HTR-8/SVneo (cell line): ENCODE results near the gene EYS.
A peak's percentile ranks its signal among the peaks of the same experiment; 100 is the strongest.
"Not testable (repeated sequence)": the region's sequence is repeated elsewhere in the genome, so short reads cannot be mapped to it uniquely, and the experiment has no call there.

Source experiments
- DNase-seq: peaks from one replicate; pipeline ENCODE4 v3.0.0; 2011; ENCODE audit warnings: low spot score, mixed read lengths; ENCODE audit not compliant: insufficient read length
- FAIRE-seq: peaks from 2 replicates; lab custom pipeline; 2011; peaks lifted over from hg19 to GRCh38; lab: Jason Lieb, UNC

Gene EYS

DNA sequence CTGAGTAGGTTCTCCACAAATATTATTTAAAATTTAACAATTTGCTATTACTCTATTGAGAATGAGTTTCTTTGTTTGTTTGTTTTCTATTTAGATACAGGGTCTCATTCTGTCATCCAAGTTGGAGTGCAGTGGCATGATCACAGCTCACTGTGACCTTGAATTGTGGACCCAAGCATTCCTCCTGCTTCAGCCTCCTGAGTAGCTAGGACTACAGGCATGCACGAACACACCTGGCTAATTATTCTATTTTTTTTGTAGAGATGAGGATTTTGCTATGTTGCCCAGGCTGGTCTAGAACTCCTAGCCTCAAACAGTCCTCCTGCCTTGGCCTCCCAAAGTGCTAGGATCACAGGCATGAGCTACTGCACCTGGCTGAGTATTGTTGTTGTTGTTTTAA is 1949.2 kb downstream of the EYS start:
- FAIRE-seq (no peak), DNase-seq (no peak)

DNA sequence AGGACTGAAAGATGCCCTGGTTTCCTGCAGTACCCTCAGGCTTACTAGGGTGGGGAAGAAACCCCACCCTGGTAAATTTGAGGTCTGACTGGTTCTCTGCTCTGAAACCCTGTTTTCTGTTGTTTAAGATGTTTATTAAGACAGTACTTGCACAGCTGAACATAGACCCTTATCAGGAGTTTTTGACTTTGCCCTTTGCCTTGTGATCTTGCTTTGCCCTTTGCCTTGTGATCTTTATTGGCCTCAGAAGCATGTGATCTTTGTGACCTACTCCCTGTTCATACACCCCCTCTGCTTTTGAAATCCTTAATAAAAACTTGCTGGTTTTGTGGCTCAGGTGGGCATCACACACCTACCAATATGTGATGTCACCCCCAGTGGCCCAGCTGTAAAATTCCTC is 1949.8 kb downstream of the EYS start:
- FAIRE-seq, DNase-seq: not testable (repeated sequence)

DNA sequence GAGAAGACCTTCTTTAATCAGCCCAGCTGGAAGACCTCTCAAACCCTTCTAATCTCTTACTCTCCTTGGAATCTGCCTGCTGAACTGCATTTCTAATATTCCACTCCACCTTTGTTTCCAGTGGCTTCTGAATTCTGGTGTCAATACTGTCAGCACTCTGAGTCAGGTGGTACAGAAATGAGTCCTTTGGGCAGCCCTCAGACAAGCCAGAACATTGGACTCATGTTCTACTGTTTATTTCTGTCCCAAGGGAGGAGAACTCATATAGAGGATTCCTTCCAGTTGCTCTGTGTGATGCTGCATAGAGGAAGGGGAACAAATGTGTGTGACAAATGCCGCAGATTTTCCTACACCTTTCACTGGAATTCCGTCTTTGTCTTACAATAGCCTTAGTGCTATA is 1956.6 kb downstream of the EYS start:
- FAIRE-seq (no peak), DNase-seq (no peak)

DNA sequence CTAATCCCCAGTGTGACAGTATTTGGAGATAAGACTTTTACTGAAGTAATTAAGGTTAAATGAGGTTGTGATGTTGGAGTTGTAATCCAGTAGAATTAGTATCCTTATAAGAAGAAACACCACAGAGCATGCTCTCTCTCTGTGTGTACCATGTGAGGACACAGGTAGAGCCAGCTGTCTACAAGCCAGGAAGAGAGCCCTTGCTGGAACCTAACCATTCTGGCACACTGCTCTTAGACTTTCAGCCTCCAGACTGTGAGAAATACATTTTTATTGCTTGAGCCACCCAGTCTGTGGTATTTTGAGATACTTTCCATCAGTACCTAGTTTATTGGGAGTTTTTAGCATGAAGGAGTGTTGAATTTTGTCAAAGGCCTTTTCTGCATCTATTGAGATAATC is 1961.2 kb downstream of the EYS start:
- DNase-seq = no peak
- FAIRE-seq = no peak

DNA sequence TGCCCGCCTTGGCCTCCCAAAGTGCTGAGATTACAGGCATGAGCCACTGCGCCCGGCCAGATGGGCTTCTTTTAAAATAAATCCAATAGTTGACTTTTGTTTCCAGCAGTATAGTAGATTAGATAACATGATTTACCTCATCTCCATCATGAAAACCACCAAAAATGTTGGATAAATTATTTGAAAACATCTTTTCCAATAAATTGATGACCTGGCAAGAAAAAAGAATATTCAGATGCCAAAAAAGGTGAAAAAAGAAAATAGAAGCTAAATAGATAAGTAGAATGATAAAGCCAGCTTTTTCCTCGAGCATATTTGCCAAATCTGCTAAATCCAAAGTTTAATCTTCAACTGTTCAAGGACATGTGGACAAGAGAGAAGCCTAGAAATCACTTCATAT is 1962.2 kb downstream of the EYS start:
- no peak for FAIRE-seq
- no peak for DNase-seq

DNA sequence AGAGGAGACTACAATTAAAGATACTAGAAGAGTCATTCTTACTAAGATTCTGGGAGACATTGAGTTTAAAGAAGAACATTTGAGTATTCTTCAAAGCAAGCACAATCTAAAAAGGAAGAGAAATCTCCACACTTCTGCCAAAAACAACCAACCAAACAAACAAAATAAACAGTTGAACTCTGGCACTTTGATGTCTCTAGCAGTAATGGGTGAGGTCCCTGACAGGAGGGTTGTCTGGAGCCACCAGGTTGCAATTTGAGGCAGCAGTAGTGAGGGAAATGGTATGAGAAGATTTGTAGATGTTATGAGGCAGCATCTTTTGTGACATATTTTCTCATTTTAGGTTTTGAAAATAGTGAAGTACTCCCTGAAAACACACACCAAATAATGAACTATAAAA is 1963.3 kb downstream of the EYS start:
- no peak for FAIRE-seq
- no peak for DNase-seq

DNA sequence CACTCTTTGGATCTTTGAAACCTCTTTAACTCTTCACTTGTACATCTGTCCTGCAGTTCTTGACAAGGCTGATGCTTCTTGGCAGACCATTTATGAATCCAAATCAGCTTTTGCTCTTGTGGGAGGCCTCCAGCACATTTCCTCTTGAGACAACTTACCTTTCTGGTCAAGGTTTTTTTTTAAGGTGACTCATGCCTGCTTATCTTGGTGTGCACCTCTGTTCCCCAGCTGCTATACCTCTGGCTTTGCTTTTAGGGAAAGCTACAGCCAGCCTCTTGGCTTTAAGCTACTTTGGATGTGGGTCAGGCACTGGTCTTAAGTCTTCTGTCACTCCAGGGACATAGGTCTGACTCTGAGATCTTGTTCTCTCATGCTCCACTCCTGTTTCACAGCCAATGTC is 1965.0 kb downstream of the EYS start:
- DNase-seq = no peak
- no peak for FAIRE-seq

DNA sequence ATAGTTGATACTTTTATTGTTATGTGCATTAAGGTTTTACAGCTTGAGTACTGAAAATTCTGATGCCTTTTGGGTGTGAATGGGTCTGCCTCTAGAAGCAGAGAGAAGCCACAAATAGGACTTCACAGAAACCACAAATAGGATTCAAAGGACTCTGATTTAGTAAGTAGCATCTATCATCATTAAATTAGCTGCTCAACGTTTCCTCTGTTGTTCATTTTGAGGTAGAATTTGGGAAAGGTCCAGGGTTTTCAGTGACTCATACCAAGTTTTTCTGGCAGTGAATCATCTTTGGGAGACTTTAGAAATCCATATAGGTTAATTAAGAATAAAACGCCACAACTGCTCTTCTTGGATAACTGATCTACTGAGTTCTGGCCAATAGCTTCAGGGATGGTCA is 1966.3 kb downstream of the EYS start:
- DNase-seq (peak; percentile 12), FAIRE-seq (no peak)

DNA sequence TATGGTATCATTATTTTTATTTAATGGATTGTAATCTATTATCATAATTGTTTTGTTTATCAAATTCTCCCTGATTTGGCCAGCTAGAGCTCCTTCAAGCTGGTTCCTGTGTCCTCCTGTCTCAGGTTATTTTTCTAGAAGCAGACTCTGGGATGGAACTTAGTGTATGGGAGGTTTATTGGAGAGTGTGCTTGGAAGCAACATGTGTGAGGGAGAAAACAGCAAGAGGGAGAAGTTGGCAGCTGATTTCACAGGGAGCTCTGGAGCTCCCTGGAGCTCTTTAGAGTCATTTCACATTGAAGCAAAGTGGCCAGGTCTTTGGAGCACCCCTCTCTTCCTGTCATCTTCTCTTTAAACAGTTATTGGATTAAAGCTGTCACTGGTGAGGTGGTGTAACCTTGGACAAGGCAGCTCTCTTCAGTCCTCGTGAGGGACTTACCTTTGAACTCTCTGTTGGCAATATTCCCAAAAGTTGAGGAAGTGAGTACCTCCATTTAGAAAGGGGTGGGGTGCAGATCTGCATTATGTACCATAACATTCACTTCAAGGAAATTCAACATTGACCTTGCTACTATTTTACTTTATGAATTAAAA is 1967.8 kb downstream of the EYS start:
- FAIRE-seq = no peak
- no peak for DNase-seq

DNA sequence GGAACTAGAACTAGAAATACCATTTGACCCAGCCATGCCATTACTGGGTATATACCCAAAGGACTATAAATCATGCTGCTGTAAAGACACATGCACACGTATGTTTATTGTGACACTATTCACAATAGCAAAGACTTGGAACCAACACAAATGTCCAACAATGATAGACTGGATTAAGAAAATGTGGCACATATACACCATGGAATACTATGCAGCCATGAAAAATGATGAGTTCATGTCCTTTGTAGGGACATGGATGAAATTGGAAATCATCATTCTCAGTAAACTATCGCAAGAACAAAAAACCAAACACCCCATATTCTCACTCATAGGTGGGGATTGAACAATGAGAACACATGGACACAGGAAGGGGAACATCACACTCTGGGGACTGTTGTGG is 1968.8 kb downstream of the EYS start:
- DNase-seq, FAIRE-seq: not testable (repeated sequence)

DNA sequence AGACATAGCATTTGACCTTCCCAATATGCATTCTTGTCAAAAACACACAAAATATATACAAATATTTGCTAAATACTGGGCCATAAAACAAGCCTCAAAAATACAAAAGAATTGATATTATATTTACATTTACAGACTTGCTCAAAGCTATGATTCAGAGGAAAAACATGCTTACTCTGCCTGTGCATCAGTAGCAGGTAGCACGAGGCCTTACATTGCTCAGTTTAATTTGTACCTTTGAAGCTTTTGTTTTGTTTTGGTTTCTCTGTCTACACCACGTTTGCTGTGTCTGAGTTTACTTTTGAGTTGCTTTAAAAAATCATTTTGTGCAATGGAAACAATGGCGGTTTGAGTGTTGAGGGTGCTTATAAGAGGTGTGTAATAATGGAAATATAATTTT is 1972.1 kb downstream of the EYS start:
- FAIRE-seq (no peak), DNase-seq (no peak)

DNA sequence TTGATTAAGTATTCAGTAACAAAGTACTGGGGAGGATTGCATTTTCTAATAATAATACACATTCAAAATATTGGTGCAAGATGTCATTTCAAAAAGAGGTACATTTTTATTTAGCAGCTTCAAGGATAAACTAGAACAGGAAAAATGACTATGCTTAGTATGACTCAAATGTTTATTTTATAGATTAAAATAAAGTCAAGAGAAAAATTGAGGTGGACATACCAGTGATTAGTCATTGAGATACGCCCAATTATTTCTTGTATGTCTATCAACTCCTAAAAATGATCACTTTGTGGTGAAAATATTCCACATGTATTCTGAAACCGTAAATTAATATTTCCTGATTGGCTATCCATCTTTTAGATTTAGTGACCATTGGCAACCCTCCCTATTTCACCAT is 1974.7 kb downstream of the EYS start:
- no peak for FAIRE-seq
- DNase-seq = no peak

DNA sequence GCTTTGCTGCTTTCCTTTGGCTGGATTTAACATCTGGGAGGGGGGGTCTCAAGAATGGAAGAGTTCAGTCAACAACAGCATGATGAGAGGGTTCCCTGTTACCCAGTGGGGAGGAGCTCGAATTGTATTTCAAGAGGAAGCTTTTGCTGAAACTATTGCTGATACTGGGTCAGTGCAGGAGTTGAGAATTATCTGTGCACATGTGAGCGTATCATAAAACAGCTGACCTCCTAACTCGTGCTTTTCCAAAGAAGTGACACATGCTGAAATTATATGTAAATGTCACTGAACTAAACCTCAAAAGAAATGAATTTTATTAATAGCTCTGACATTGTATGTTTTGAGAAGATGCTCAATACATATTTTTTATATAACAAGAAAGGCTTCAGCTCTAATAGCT is 1975.1 kb downstream of the EYS start:
- no peak for FAIRE-seq

DNA sequence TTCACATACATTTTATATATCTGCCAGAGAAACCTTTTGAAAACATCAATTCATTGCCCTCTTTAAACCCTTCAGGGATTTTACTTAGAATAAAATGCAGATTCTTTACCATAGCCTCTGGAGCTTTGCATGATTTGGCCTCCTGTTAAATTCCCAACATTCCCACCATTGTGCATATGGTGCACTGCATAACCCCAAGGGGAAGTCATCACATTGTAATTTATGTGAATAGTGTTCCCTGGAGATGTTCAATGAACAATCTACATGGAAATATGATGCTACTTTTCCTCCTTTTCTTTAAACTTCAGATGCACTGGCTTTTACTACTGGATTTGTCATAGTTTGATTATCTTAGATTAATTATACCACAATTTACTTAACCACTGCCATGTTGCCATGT is 1976.7 kb downstream of the EYS start:
- DNase-seq (no peak), FAIRE-seq (no peak)

More for the DNA sequence above, 1975.1 kb downstream of the EYS start:
- DNase-seq = no peak

DNA sequence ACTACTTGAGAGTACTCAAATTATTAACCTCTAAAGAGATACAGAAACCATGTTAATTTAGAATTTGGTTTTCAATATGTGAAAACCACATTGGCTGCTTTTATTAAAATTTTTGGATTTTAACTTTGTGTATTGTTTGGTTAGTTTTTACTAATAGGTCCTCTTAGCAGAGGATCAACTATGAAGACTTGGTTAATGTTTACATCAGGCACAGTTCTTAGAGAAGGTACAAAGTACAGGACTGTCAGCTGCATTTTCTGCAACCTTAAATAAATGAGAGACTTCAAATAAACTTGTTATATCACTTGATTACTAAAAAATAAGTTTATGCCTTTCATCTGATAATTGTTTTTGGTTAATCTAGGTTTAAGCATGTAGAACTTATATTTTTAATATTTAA is 1982.3 kb downstream of the EYS start:
- FAIRE-seq (no peak), DNase-seq (no peak)

DNA sequence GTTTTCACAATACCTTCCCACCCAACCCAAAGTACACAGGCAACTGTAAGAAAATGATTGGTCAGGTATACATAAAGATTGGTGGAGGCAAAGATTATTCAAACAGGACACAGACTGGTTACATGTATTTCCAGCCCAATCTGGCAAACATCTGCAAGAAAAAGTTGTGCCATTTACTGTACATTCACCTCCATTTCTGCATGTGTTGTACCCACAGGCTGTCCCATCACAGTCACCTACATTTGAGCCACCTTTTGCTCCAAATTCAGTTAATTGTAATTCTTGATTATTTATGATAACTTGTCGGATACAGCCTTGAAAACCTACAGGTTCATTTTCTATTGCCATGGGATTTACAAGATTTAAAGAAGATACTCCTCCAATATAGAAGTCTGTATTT is 1985.8 kb downstream of the EYS start:
- FAIRE-seq (peak; percentile 23), DNase-seq (no peak)

DNA sequence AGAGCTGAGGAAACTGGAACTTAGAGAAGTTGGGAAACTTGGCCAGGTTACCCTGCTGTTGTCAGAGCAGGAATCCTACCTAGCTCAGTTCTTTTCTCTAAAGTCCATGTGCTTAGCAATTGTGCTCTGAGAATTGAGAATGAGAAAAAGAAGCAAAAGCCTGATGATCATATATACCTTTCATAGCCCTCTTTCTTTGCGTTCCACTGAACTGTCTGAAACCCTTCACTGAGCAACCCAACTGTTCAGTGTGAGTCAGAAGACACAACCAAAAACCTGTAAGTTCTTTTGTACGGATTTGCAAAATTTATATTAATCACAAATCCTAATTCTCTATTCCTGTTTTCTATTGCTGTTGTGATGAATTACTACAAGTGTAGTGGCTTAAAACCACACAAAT is 1990.9 kb downstream of the EYS start:
- FAIRE-seq = no peak
- no peak for DNase-seq

DNA sequence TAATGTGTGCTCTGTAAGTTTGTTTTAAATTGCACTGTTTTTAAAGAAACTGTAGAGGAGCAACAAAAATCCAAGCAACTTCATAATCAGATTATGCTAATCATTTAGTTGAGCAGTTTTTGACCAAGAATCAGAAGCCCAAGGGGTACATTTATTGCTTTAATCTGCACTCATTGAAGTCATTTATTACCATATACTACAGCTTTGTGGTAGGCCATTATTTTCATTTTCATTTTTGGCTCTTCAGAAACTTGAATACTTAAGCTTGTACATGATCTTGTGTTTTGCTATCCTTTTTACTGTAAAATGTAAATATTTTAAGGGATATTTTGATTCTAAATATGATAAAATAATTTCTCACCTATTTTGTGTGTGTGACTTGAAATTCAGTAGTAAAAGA is 1992.9 kb downstream of the EYS start:
- FAIRE-seq = no peak

DNA sequence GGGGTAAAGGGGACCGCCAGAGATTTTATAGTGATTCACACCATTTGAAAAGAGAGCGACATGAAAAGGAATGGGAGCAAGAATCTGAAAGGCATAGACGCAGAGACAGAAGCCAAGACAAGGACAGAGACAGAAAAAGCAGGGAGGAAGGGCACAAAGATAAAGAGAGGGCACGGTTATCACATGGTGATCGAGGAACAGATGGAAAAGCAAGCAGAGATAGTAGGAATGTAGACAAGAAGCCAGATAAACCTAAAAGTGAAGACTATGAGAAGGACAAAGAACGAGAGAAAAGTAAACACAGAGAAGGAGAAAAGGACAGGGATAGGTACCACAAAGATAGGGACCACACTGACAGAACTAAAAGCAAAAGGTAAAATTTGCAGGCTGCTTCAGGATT is 1993.7 kb downstream of the EYS start:
- FAIRE-seq (no peak), DNase-seq (no peak)

More for the DNA sequence above, 1992.9 kb downstream of the EYS start:
- no peak for DNase-seq

DNA sequence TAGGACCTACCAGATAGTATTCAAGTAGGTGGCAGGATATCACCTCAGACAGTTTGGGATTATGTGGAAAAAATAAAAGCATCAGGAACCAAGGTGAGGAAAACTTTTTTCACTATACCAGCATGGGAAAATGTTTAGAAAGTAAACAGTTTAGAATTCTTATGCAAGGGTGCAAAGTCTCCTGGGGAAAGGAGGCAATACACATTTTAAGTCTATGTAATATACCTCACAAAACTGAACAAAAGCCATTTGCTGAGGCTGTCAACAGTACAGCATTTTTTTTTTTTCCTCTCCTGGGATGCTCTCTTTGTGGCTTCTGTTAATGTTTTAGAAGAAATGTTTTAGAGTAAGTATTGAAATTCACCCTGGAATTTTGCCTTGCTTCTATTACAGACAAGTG is 1997.9 kb downstream of the EYS start:
- DNase-seq = no peak
- no peak for FAIRE-seq

DNA sequence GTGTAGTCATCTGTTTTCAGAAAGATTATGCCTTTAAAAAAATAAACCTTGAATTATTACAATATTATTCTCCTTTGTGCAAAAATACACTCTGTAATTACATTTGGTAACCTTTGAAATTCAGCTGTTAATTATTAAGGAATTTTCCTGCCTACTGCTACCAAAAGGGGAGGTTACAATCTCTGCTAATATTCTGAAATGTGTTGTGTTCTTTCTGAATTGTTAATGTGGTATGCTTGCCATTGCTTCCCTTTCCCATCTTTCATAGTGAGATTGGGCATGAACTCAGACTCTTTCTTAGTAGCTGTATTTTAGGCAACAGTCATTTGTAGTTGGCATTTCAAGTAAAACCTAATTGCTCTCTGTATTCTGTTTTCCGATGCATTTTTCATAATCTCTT is 1998.4 kb downstream of the EYS start:
- DNase-seq (no peak), FAIRE-seq (no peak)

DNA sequence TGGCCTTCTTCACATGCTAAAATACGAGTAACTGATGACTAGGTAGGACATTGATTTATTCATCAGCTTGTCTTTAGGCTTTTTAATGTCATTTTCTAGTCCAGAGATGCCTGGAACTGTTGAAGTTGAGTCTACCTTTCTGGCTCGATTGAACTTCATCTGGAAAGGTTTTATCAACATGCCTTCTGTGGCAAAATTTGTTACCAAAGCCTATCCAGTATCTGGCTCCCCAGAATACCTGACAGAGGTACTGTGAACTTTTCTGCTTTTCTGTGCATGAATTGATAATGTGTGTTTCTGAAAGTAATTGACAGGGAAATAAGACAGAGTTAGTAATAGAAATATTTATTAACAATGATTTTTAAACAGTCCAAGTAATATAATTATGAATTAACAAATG is 2000.4 kb downstream of the EYS start:
- no peak for FAIRE-seq
- no peak for DNase-seq

DNA sequence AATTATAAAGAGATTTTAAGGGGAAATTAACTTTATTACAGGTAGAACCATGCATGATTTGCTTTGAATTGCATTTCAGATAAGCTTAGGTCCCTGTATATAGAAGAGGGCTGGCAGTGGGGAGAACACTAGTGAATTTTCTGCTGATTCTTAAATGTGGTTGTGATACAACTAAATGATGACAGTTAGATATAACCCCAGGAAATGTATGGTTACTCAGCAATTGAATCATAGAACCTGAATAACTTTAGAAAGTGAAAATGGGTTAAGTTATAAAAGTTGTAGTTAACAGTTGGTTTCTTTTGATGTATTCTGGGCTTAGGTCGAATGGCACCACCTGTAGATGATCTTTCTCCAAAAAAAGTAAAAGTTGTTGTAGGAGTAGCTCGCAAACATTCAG is 2001.3 kb downstream of the EYS start:
- FAIRE-seq = no peak
- DNase-seq = no peak
